MCF 10A (cell line): Measurements from ENCODE around the gene FNDC10. TPM values are rescaled to one million over a fixed set of nuclear protein-coding genes. Genes with fewer than 3 reads are reported as not detected.

Experiments
- BruUV-seq: library from RNA; stranded (reverse); fragments of 400-500 nt; replicated peaks from 2 replicates; lab custom pipeline; 2021; lab: Mats Ljungman, UMichigan
- CTCF ChIA-PET: fragments of 300-600 bp; sonication (Branson Sonifier 250); formaldehyde crosslinking; extraction: SDS; loops from one replicate; lab custom pipeline; 2021; ENCODE audit warnings: antibody characterized with exemption, inconsistent platforms; lab: Yijun Ruan, JAX
- POLR2A ChIA-PET: fragments of 300-600, 350-650 bp; sonication (Branson Sonifier 250); formaldehyde crosslinking; extraction: SDS; loops from one replicate; lab custom pipeline; 2020; ENCODE audit warnings: antibody characterized with exemption, inconsistent platforms; lab: Yijun Ruan, JAX
- DNase-seq: peaks from one replicate; pipeline ENCODE4 v3.0.0-alpha.2; 2018; ENCODE audit not compliant: unreplicated experiment
- H3K27ac Mint-ChIP-seq: one replicate; pipeline ENCODE4 v1.8.0; 2022; ENCODE audit warnings: mild to moderate bottlenecking, low read depth, mixed read lengths; ENCODE audit not compliant: unreplicated experiment
- H3K27me3 Mint-ChIP-seq: one replicate; pipeline ENCODE4 v1.8.0; 2022; ENCODE audit warnings: mixed read lengths; ENCODE audit not compliant: insufficient read depth, unreplicated experiment
- H3K36me3 Mint-ChIP-seq: one replicate; pipeline ENCODE4 v1.8.0; 2022; ENCODE audit warnings: mild to moderate bottlenecking, moderate library complexity, mixed read lengths; ENCODE audit not compliant: insufficient read depth, unreplicated experiment
- H3K4me1 Mint-ChIP-seq: one replicate; pipeline ENCODE4 v1.8.0; 2022; ENCODE audit warnings: mixed read lengths; ENCODE audit not compliant: insufficient read depth, unreplicated experiment
- H3K4me3 Mint-ChIP-seq: one replicate; pipeline ENCODE4 v1.8.0; 2022; ENCODE audit warnings: mild to moderate bottlenecking, moderate library complexity, mixed read lengths; ENCODE audit not compliant: unreplicated experiment
- H3K9me3 Mint-ChIP-seq: one replicate; pipeline ENCODE4 v1.8.0; 2022; ENCODE audit warnings: mixed read lengths; ENCODE audit not compliant: unreplicated experiment
- intact Hi-C: fragments of 100-400 bp; cut with micrococcal nuclease; formaldehyde crosslinking; loops from 2 replicates; pipeline ENCODE4 v1.14.1; 2022
- total RNA-seq: library from RNA; stranded (reverse); gene quantifications from 2 replicates; pipeline ENCODE4 v1.2.3, GENCODE V29; 2022
- TF ChIP-seq, protein P1 (sequence below): fragments of 200-600 bp; IDR thresholded peaks from one replicate; pipeline ENCODE4 v1.8.0; 2022; ENCODE audit warnings: antibody characterized with exemption, mild to moderate bottlenecking; ENCODE audit not compliant: unreplicated experiment

The FNDC10 gene
- total RNA-seq, 1 experiment from 2014 or later: 5.1 TPM

DNA sequence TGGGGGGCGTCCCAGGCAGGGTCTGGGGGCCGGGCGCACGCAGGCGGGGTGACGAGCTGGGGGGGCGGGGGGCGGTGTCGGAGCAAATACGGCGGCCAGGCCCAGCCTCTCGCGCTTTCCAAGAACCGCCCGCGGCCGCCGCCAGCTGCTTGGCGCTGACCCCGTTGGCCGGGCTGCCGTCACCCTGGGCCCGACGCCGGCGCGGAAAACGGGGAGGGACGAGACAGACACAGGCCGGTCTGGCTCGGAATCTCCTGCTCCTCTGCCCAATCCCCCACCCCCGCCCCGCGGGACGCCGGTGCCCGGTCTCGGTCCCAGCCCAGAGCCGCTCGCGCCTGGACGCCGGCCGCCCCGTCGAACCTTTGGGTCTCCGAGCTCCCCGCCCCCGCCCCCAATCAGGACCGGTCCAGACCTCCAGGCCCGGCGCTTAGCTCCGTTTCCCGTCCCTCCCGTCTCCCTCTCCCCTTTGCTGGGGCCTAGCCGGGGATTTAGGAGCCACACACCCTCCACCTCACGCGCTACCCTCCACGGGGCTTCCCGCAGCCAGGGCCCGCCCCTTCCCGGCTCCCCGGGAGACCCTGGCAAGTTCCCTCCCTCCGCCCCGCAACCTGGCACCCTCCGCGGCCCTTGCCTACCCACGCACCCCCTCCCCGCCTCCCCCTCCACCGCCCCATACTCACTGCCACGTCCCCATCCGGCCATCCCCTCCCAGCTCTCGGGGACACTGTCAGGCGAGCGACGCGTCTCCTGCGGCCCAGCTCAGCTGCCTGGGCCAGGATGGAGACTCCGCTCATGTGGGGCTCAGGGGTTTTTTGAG is 31.2 kb upstream of the FNDC10 start:
- CTCF ChIA-PET: no interaction called here
- Mint-ChIP-seq H3K9me3 (no peaks in the 10 kb centered on the region), H3K36me3 (no peaks in the 10 kb centered on the region), H3K27me3 (no peaks in the 10 kb centered on the region), H3K27ac (no peak overlapping the region), H3K4me3 (no peak overlapping the region), H3K4me1 (no peaks in the 10 kb centered on the region)
- no peak for DNase-seq
- TF ChIP-seq, protein P1, sequence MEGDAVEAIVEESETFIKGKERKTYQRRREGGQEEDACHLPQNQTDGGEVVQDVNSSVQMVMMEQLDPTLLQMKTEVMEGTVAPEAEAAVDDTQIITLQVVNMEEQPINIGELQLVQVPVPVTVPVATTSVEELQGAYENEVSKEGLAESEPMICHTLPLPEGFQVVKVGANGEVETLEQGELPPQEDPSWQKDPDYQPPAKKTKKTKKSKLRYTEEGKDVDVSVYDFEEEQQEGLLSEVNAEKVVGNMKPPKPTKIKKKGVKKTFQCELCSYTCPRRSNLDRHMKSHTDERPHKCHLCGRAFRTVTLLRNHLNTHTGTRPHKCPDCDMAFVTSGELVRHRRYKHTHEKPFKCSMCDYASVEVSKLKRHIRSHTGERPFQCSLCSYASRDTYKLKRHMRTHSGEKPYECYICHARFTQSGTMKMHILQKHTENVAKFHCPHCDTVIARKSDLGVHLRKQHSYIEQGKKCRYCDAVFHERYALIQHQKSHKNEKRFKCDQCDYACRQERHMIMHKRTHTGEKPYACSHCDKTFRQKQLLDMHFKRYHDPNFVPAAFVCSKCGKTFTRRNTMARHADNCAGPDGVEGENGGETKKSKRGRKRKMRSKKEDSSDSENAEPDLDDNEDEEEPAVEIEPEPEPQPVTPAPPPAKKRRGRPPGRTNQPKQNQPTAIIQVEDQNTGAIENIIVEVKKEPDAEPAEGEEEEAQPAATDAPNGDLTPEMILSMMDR: no peak
- intact Hi-C loops: no loop called here
- no TSS peak for BruUV-seq
- POLR2A ChIA-PET: interaction anchor here (0.6 kb wide), 1 partner anchor 174 kb away, joined by 5 read pairs; no protein-coding TSS in a partner anchor

DNA sequence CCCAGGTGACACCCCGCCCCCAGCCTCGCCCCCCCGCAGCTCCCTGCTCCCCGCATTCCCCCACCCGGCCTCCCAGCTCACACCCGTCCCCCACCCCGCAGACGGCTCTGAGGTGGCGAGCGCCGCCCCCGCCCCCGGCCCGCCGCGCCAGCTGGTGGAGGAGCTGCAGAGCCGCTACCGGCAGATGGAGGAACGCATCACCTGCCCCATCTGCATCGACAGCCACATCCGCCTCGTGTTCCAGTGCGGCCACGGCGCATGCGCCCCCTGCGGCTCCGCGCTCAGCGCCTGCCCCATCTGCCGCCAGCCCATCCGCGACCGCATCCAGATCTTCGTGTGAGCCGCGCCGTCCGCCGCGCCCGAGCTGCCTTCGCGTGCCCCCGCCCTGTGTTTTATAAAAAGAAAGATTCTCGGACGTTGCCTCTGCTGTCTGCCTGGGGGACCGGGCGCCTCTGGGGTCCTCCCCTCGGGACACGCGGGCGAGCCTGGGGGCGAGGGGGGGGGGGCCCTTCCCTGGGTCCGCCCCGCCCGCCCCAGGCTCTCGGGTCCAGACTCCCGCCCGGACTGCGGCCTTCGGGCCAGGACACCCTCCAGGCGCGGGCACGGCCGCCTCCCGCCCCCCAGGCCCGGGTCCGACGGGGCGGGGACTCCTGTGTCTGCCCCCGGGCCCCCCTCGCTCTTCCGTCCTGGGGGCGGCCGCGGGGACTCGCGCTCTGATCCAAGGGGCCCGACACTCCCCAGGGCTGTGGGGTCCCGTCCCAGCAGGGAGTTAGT is 30.4 kb upstream of the FNDC10 start:
- CTCF ChIA-PET: no interaction called here

DNA sequence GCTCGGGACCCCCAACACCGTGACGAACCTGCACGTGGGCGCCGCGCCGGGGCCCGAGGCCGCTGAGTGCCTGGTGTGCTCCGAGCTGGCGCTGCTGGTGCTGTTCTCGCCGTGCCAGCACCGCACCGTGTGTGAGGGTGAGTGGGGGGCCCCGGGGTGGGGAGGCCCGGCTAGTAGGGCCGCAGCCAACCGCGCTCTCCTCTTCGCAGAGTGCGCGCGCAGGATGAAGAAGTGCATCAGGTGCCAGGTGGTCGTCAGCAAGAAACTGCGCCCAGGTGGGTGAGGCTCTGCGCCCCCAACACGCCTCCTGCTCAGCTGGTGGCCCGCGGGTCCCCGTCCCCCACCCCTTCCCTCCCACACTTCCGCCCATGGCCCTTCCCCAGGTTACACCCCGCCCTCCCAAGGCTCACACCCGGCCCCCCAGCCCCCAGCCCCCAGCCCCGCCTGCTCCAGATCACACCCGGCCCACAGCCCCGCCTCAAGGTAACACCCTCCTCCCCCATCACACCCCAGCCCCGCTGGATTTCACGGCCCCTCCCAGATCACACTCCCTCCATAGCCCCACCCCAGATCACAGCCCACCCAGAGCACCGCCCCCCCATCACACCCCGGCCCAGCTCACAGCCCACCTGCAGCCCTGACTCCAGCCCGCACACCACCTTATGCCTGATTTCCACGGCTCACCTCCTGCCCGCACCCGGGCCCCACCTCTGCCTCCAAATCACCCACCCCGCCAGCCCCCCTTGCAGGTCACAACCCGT is 29.7 kb upstream of the FNDC10 start:
- Mint-ChIP-seq H3K27me3 (no peaks in the 10 kb centered on the region), H3K4me3 (no peak overlapping the region), H3K27ac (no peak overlapping the region), H3K9me3 (no peaks in the 10 kb centered on the region), H3K4me1 (no peaks in the 10 kb centered on the region), H3K36me3 (no peaks in the 10 kb centered on the region)
- no TSS peak for BruUV-seq
- DNase-seq: no peak
- CTCF ChIA-PET: no interaction called here
- intact Hi-C loops: no loop called here
- POLR2A ChIA-PET: no interaction called here
- TF ChIP-seq, protein P1: no peak

More for the DNA sequence above, 30.4 kb upstream of the FNDC10 start:
- H3K4me1 Mint-ChIP-seq: no peaks in the 10 kb centered on the region
- no peaks in the 10 kb centered on the region for H3K9me3 Mint-ChIP-seq
- no peak overlapping the region for H3K4me3 Mint-ChIP-seq
- no peaks in the 10 kb centered on the region for H3K27me3 Mint-ChIP-seq
- POLR2A ChIA-PET: interaction anchor here (0.6 kb wide), 1 partner anchor 173 kb away, joined by 5 read pairs; no protein-coding TSS in a partner anchor
- intact Hi-C loops: no loop called here
- TF ChIP-seq, protein P1: no peak
- BruUV-seq: no TSS peak
- DNase-seq: no peak
- H3K36me3 Mint-ChIP-seq: no peaks in the 10 kb centered on the region
- no peak overlapping the region for H3K27ac Mint-ChIP-seq
